Peyer's patch (tissue), 4 donors: ENCODE results near the gene RAB11FIP4.

ENCODE experiments used
- POLR2A ChIP-seq, 2 donors: fragments of 450-650 bp; IDR thresholded peaks; one replicate each; pipeline ENCODE4 v1.5.1; 2017; ENCODE audit warnings: antibody characterized with exemption in 2 of 2, mild to moderate bottlenecking in 2 of 2, moderate library complexity in 2 of 2
- TF ChIP-seq, protein P1 (sequence below), 6 experiments: fragments of 450-650 bp in 4 of 6; fragments of 200-600 bp in 2 of 6; sonication (generic) in 1 of 6; IDR thresholded peaks; one replicate each; pipeline ENCODE4 v1.5.1; 2017 to 2019; ENCODE audit warnings: antibody characterized with exemption in 6 of 6, mild to moderate bottlenecking in 3 of 6, moderate library complexity in 1 of 6

DNA sequence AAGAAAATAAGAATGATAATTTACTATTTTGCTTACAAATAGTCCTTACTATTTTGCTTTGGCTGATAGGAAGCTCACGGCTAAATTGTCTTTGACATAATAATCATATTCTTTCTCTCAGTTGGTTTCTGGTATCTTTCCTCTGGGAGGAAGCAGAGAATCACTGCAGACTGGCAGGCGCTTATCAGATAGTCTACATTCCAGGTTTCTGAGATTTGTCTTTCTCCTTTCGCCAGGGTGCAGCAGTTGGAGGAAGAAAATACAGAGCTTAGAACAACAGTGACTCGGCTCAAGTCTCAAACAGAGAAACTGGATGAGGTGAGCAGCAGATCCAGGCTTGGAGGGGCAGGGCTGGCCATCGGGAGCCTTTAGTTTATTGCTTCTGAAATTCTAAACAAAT lies 136.1 kb downstream of the RAB11FIP4 start:
- TF ChIP-seq, protein P1, sequence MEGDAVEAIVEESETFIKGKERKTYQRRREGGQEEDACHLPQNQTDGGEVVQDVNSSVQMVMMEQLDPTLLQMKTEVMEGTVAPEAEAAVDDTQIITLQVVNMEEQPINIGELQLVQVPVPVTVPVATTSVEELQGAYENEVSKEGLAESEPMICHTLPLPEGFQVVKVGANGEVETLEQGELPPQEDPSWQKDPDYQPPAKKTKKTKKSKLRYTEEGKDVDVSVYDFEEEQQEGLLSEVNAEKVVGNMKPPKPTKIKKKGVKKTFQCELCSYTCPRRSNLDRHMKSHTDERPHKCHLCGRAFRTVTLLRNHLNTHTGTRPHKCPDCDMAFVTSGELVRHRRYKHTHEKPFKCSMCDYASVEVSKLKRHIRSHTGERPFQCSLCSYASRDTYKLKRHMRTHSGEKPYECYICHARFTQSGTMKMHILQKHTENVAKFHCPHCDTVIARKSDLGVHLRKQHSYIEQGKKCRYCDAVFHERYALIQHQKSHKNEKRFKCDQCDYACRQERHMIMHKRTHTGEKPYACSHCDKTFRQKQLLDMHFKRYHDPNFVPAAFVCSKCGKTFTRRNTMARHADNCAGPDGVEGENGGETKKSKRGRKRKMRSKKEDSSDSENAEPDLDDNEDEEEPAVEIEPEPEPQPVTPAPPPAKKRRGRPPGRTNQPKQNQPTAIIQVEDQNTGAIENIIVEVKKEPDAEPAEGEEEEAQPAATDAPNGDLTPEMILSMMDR (IDR thresholded peaks at IDR 0.05), result no peak
- TF ChIP-seq POLR2A (IDR thresholded peaks at IDR 0.05), result no peak
